A549 treated with dexamethasone at 1 μM for 4 hours (cell line): ENCODE data around the gene EIF2AK2. TPM values are rescaled to one million over a fixed set of nuclear protein-coding genes. Genes with fewer than 3 reads are reported as not detected.

Source experiments
- total RNA-seq: library from RNA; stranded (reverse); fragments of 200-300 nt; extraction: Qiagen RNA extraction; gene quantifications from 5 replicates; pipeline ENCODE4 v1.2.3, GENCODE V29; 2022

EIF2AK2 gene
- total RNA-seq = 19.8 to 29.5 TPM (median 27.2 TPM) in 5 replicates

GRCh38 chr2:37156857-37157714 is at the start of gene EIF2AK2:
TSS of gene EIF2AK2 (minus strand) at chr2:37156980. CDS start at chr2:37147806, 9,174 bp downstream.

GRCh38 chr2:37196320-37197195 is 39.8 kb upstream of the EIF2AK2 start, which contains the start of gene CEBPZOS:
TSS of gene CEBPZOS (plus strand) at chr2:37196496. CDS start at chr2:37199705, 3,209 bp downstream.

GRCh38 chr2:37188570-37188969 is 31.8 kb upstream of the EIF2AK2 start, which contains the start of gene SULT6B1:
TSS of gene SULT6B1 (minus strand) at chr2:37188670. CDS start at chr2:37188640, 30 bp downstream.

GRCh38 chr2:37083873-37084794 is 72.6 kb downstream of the EIF2AK2 start, which contains the start of the genes GPATCH11 and HEATR5B:
TSS of gene GPATCH11 (plus strand) at chr2:37084518. CDS start at chr2:37088382, 3,864 bp downstream.
TSS of gene HEATR5B (minus strand) at chr2:37084372. CDS start at chr2:37083414, 958 bp downstream.

Other genes starting within 250 kb of the EIF2AK2 start
- 11.3 to 24.0 TPM (median 21.0 TPM) in 5 replicates for gene STRN, start 190.4 kb downstream of the EIF2AK2 start, total RNA-seq
- 4.8 to 8.7 TPM (median 7.2 TPM) in 5 replicates for gene HEATR5B, start 72.6 kb downstream of the EIF2AK2 start, total RNA-seq
- gene GPATCH11, start 72.5 kb downstream of the EIF2AK2 start, total RNA-seq = 9.0 to 12.0 TPM (median 11.0 TPM) in 5 replicates
- gene SULT6B1, start 31.7 kb upstream of the EIF2AK2 start, total RNA-seq = not detected in 5 replicates
- 40.0 to 46.0 TPM (median 41.6 TPM) in 5 replicates for gene CEBPZOS, start 39.5 kb upstream of the EIF2AK2 start, total RNA-seq
- gene CEBPZ, start 74.6 kb upstream of the EIF2AK2 start, total RNA-seq = 66.5 to 83.0 TPM (median 68.5 TPM) in 5 replicates
- 15.0 to 20.9 TPM (median 17.2 TPM) in 5 replicates for gene NDUFAF7, start 74.7 kb upstream of the EIF2AK2 start, total RNA-seq
- 9.5 to 17.0 TPM (median 14.7 TPM) in 5 replicates for gene PRKD3, start 167.9 kb upstream of the EIF2AK2 start, total RNA-seq
- gene QPCT, start 187.7 kb upstream of the EIF2AK2 start, total RNA-seq = 20.1 to 22.8 TPM (median 21.9 TPM) in 5 replicates